Activated CD4-positive, alpha-beta T cell treated with anti-CD3 and anti-CD28 coated beads, Interleukin-10, Interleukin-2, amounts not matched to agents 100 ng/mL and 50 ng/mL, durations not matched to agents 16 hours and 8 hours (primary cell): Measurements from ENCODE around the gene IL12RB1.
A peak's percentile ranks its signal among the peaks of the same experiment; 100 is the strongest.

ENCODE experiments used
- DNase-seq: peaks from one replicate; pipeline ENCODE4 v3.0.0-alpha.2; 2020

Gene IL12RB1

DNA sequence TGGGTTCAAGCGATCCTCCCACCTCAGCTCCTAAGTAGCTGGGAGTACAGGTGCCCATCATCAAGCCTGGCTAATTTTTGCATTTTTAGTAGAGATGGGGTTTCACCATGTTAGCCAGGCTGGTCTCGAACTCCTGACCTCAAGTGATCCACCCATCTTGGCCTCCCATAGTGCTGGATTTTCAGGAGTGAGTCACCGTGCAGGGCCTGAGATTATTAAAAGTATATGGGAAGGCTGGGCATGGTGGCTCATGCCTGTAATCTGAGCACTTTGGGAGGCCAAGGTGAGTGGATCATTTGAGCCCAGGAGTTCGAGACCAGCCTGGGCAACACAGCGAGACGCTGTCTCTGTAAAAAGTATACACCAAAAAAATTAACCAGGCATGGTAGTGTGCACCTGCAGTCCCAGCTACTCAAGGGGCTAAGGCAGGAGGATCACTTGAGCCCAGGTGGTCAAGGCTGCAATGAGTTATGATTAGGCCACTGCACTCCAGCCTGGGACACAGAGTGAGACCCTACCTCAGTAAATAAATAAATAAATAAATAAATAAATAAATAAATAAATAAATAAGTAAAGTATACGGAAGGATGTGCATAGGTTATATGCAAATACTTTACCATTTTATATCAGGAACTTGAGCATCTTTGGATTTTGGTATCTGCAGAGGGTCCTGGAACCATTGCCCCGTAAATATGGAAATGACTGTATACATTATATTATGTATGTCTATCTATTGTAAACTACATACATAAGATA lies 854 bp downstream of the IL12RB1 start:
- DNase-seq, result no peak

- no peak for DNase-seq
Observed at GRCh38 chr19:18083929-18084684, 2.6 kb downstream of the IL12RB1 start.

DNA sequence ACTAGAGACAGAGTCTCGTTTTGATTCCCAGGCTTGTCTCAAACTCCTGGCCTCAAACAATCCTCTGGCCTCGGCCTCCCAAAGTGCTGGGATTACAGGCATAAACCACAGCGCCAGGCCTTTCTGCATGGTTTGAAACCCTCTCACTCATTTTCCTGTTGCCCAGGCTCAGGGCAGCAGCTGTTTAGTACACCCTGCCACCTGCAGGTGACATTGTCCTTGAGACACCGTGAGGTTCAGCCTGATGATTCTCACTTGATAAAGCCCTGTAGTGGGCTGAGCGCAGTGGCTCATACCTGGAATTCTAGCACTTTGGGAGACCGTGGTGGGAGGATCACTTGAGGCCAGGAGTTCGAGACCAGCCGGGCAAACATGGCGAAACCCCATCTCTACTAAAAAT lies 12.5 kb downstream of the IL12RB1 start:
- DNase-seq, result no peak

GRCh38 chr19:18073197-18073596 lies 13.5 kb downstream of the IL12RB1 start:
- no peak for DNase-seq

DNA sequence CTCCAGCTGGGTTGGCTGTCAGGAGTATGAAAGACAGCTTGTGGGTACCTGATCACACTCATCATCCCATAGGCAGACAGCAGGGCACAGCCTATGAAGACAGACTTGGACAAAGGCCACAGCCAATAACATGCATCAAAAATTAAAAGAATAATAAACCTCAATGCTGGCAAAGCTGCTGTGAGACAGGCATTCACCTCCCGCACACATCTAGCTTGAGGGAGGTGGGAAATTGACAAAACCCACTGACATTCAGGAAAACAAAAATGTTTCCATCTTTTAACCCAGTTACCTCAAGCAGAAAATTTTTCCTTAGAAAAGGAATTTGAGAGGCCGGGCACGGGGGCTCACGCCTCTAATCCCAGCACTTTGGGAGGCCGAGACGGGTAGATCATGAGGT lies 14.4 kb downstream of the IL12RB1 start:
- DNase-seq, result no peak

DNA sequence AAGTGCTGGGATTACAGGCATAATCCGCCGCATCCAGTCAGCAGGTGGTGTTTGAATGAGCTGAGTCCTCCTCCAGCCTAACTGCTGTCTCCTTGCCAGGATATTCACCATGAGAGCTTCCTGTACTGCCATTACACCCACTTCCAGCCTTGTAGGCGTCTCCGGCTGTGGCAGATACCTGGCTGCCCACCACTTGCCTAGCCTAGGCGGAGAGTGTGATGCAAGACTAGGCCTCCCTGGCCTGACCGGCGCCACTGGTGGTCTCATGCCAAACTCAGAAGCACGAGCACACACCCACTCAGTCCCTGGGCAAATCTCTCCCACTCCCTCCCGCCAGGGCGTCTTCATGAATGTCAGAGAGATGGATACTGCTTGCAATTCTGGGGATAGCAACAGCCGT lies 16.6 kb downstream of the IL12RB1 start:
- DNase-seq, result no peak

DNA sequence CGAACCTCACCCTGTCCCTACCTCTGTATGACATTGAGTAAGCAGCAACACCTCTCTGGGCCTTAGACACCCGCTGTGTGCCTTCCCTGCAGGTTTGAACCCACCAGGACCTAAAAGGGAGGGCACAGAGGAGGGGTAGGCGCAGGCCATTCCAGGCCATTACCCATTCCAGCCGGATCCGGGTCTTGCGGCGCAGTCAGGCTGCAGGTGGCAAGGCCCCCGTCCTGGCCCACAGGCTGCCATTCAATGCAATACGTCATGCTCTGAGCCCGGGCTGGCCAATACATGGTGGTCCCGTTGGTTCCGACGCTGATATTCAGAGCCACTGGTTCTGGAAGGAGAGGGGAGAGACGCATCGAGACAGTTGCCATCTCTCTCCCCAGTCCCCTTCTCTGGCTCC lies 17.4 kb downstream of the IL12RB1 start:
- DNase-seq, result no peak

- no peak for DNase-seq
Observed at GRCh38 chr19:18068395-18068794, 18.3 kb downstream of the IL12RB1 start.

DNA sequence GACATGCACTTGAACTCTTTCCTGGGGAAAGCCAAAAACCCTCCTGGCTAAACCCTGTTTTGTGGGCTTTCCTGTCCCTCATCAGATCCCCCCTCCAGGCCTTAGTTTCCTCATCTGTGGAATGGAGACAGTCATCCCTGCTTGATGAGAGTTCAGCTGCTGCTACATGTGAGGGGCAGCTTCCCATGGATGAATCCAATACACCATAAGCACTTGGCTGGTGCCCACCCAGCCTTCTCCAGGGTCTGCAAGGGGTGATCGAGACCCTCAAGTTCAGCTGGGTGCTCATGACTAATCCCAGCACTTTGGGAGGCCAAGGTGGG lies 21.6 kb downstream of the IL12RB1 start:
- DNase-seq, result no peak

- peak; percentile 22 for DNase-seq
Observed at GRCh38 chr19:18063463-18063862, 23.3 kb downstream of the IL12RB1 start.

- DNase-seq, result no peak
Observed at GRCh38 chr19:18062028-18062427, 24.7 kb downstream of the IL12RB1 start.

- no peak for DNase-seq
Observed at GRCh38 chr19:18060472-18060871, 26.3 kb downstream of the IL12RB1 start.

- no peak for DNase-seq
Observed at GRCh38 chr19:18059902-18060301, 26.8 kb downstream of the IL12RB1 start.

- no peak for DNase-seq
Observed at GRCh38 chr19:18059297-18059696, 27.4 kb downstream of the IL12RB1 start.

DNA sequence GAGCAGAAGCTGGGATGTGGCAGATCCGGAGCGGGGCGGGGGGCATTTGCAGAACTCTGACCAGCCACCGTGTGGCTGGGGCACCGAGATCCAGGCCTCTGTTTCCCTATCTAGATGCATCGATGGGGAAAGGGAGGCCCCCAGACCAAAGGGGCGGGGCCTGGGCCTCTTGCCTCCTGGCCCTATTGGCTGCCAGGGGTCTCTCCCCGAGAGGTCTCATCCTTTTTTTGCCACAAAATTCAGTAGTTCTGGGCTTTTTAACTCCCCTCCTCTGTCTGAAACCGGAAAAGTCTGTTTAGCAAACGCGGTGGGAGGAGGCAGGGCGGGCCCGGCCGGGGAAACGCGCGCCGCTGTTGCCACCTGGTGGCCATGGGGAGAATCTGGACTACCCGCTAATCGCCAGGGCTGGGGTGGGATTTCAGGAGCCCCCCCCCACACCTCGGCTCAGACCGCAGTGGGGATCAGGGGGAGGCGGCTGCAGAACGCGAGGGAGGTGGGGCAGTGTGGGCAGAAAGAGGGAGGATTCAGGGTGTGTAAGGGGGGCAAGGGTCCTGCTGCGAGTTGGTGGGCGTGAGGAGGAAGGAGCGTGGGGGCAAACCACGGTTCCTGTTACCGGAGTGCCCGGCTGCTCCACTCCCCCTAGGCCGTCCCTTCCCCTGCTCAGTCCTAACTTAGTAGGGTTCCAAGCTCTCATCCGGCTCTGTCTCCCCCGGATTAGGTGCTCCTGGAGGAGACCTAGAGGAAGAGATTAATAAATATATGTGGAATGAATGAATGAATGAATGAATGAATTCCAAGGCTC lies 28.3 kb downstream of the IL12RB1 start:
- DNase-seq, result peak; percentile 83

DNA sequence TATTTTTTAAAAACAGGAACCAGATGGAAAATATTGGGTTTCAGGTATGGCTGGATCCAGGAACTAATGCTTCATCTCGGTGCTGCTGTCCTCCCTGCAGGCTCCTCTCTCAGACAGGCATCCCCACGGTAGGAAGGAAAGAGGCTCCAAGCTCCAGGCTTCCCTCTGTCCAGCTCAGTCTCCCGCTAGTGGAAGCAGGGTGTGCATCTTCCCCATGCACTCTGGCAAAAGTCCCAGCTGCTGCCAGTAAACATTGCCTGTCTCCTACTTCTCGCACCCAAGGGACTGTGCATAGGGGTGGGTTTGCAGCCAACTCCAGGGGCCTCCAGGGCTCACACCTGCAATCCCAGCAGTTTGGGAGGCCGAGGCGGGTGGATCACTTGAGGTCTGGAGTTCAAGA lies 29.2 kb downstream of the IL12RB1 start:
- no peak for DNase-seq

- DNase-seq, result no peak
Observed at GRCh38 chr19:18055967-18056366, 30.8 kb downstream of the IL12RB1 start.

DNA sequence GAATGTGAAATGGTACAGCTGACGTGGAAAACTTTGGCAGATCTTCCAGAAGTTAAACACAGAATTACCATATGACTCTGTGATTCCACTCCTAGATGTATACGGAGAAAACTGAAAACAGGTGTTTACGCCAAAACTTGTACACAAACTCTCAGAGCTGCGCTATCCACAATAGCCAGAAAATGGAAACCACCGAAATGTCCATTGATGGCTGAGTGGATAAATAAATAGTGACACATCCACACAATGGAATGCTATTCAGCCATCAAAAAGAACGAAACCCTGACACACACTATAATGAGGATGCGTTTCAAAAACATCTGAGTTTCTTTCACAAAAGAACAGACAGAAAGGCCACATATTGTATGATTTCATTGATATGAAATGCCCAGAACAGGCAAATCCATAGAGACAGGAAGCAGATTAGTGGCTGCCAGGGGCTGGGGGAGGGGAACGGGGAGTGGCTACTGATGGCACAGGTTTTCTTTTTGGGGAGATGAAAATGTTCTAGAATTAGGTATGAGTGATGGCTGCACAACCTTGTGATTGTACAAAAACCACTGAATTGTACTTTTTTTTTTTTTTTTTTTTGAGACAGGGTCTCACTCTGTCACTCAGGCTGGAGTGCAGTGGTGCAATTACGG lies 33.0 kb downstream of the IL12RB1 start:
- DNase-seq, result no peak

DNA sequence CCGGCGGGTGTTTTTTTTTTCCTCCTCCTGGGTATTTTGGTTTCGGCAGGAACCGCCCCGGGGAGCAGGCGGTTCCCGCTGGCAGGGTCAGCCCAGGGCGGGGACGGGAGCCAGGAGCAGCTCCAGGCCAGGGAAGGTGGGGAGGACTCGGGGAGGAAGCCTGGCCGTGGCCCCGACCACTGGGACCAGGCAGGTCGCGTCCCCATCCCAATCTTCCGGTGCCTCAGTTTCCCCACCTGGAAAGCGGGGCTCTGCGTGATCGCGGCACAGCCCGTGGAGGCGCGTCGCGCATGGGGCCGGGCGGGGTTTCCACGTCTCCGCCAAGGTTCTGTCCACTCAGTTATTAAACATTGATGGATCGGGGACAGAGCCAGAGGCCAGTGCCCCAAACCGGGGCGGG lies 34.8 kb downstream of the IL12RB1 start:
- DNase-seq, result no peak

DNA sequence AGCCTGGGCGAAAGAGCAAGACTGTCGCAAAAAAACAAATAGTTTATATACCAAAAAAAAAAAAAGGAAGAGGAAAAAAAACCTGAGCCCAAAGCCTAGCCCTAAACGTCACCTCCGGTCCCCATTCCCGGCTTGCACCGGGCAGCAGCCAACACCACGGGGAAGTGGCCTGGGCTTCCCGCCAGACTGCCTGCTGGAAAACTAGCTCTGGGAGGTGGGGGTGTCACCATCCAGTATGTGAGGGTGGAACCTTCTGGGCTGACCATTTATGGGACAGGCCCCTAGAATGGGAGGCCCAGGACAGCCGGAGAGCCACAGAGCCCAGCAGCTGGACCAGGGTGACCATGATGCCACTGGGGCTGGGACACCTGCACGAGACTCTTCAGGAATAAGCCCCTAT lies 37.3 kb downstream of the IL12RB1 start:
- no peak for DNase-seq

GRCh38 chr19:18046059-18046718 lies 40.5 kb downstream of the IL12RB1 start:
- DNase-seq, result no peak

GRCh38 chr19:18045307-18046050 lies 41.3 kb downstream of the IL12RB1 start:
- no peak for DNase-seq
